IMR-90 (cell line): ENCODE data around the gene KLF17. TPM values are rescaled to one million over a fixed set of nuclear protein-coding genes. Genes with fewer than 3 reads are reported as not detected.

Source experiments
- ATAC-seq: fragments of 200-7000 bp; cut with Tn5 transposase; 2 replicates; pipeline ENCODE4 v1.9.1; 2020; ENCODE audit warnings: low read depth, mild to moderate bottlenecking, moderate library complexity
- BruUV-seq: library from RNA; stranded (reverse); fragments of 400-500 nt; replicated peaks from 2 replicates; lab custom pipeline; 2021; lab: Mats Ljungman, UMichigan
- CTCF ChIA-PET: fragments of 300-600 bp; formaldehyde crosslinking; extraction: SDS; loops from one replicate; lab custom pipeline; 2021; ENCODE audit warnings: antibody characterized with exemption; lab: Yijun Ruan, JAX
- POLR2A ChIA-PET: fragments of 300-600 bp; sonication (Branson Sonifier 250); formaldehyde crosslinking; loops from one replicate; lab custom pipeline; 2022; ENCODE audit warnings: antibody characterized with exemption; ENCODE audit not compliant: unreplicated experiment; lab: Charles Lee
- DNase-seq: peaks from one replicate; pipeline ENCODE4 v3.0.0; 2013
- H2AFZ ChIP-seq: replicated peaks from 2 replicates; pipeline ENCODE3; 2013; ENCODE audit warnings: low read length, mild to moderate bottlenecking; ENCODE audit not compliant: poor library complexity
- H2AK5ac ChIP-seq: 2 replicates; pipeline ENCODE4 v1.6.1; 2013; ENCODE audit warnings: low read depth, low read length, inconsistent platforms
- H2AK9ac ChIP-seq: replicated peaks from 2 replicates; pipeline ENCODE3; 2013; ENCODE audit warnings: mild to moderate bottlenecking, low read depth, low read length, moderate library complexity; ENCODE audit not compliant: poor library complexity
- H2BK120ac ChIP-seq: 2 replicates; pipeline ENCODE4 v1.6.1; 2013; ENCODE audit warnings: low read depth, low read length, inconsistent platforms
- H2BK15ac ChIP-seq: 3 replicates; pipeline ENCODE4 v1.6.1; 2013; ENCODE audit warnings: low read depth, low read length, inconsistent platforms
- H2BK20ac ChIP-seq: 2 replicates; pipeline ENCODE4 v1.6.1; 2013; ENCODE audit warnings: low read depth, mild to moderate bottlenecking, inconsistent platforms, low read length, moderate library complexity
- H2BK5ac ChIP-seq: 2 replicates; pipeline ENCODE4 v1.6.1; 2013; ENCODE audit warnings: mild to moderate bottlenecking, low read depth, low read length, inconsistent platforms; ENCODE audit not compliant: poor library complexity, severe bottlenecking
- H3K14ac ChIP-seq: replicated peaks from 2 replicates; pipeline ENCODE4 v1.6.1; 2013; ENCODE audit warnings: low read depth, low read length, inconsistent platforms
- H3K18ac ChIP-seq: 2 replicates; pipeline ENCODE4 v1.6.1; 2013; ENCODE audit warnings: low read depth, low read length, control low read depth
- H3K23ac ChIP-seq: 2 replicates; pipeline ENCODE4 v1.6.1; 2013; ENCODE audit warnings: low read depth, low read length, inconsistent platforms
- H3K27ac ChIP-seq: 2 replicates; pipeline ENCODE4 v1.5.1; 2013; ENCODE audit warnings: mild to moderate bottlenecking, control low read depth, low read length; ENCODE audit not compliant: insufficient read depth
- H3K27me3 ChIP-seq: 2 replicates; pipeline ENCODE4 v1.6.1; 2013; ENCODE audit warnings: low read length; ENCODE audit not compliant: control insufficient read depth, insufficient read depth
- H3K36me3 ChIP-seq: 2 replicates; pipeline ENCODE4 v1.6.1; 2013; ENCODE audit warnings: low read length, mixed read lengths; ENCODE audit not compliant: control insufficient read depth, insufficient read depth
- H3K4ac ChIP-seq: 2 replicates; pipeline ENCODE4 v1.6.1; 2013; ENCODE audit warnings: low read depth, low read length, inconsistent platforms
- H3K4me1 ChIP-seq: 2 replicates; pipeline ENCODE4 v1.6.1; 2013; ENCODE audit warnings: low read length, mixed read lengths; ENCODE audit not compliant: control insufficient read depth, insufficient read depth
- H3K4me2 ChIP-seq: 2 replicates; pipeline ENCODE4 v1.6.1; 2013; ENCODE audit warnings: low read depth, mild to moderate bottlenecking, control low read depth, low read length, moderate library complexity
- H3K4me3 ChIP-seq: 2 replicates; pipeline ENCODE4 v1.5.1; 2013; ENCODE audit warnings: low read depth, mild to moderate bottlenecking, control low read depth, low read length, moderate library complexity; ENCODE audit not compliant: insufficient read depth
- H3K56ac ChIP-seq: 2 replicates; pipeline ENCODE4 v1.6.1; 2013; ENCODE audit warnings: low read length, inconsistent platforms; ENCODE audit not compliant: insufficient read depth; ENCODE audit errors: extremely low read depth
- H3K79me1 ChIP-seq, 2 experiments: 2 replicates each; pipeline ENCODE4 v1.6.1; 2013; ENCODE audit warnings: low read length in 2 of 2, inconsistent platforms in 1 of 2, low read depth in 1 of 2
- H3K9ac ChIP-seq: 2 replicates; pipeline ENCODE4 v1.6.1; 2013; ENCODE audit warnings: low read depth, low read length, control low read depth
- H3K9me1 ChIP-seq: 2 replicates; pipeline ENCODE4 v1.6.1; 2013; ENCODE audit warnings: low read length, inconsistent platforms; ENCODE audit not compliant: insufficient read depth
- H3K9me3 ChIP-seq: 2 replicates; pipeline ENCODE4 v1.6.1; 2013; ENCODE audit warnings: low read length; ENCODE audit not compliant: control insufficient read depth, insufficient read depth
- H4K20me1 ChIP-seq: 2 replicates; pipeline ENCODE4 v1.6.1; 2013; ENCODE audit warnings: low read length, inconsistent platforms; ENCODE audit not compliant: insufficient read depth
- H4K5ac ChIP-seq: 2 replicates; pipeline ENCODE4 v1.6.1; 2013; ENCODE audit warnings: mild to moderate bottlenecking, low read depth, low read length, control low read depth
- H4K8ac ChIP-seq, 2 experiments: 2 replicates each; pipeline ENCODE4 v1.6.1; 2013; ENCODE audit warnings: low read depth in 2 of 2, low read length in 2 of 2, control low read depth in 1 of 2, inconsistent platforms in 1 of 2
- H4K91ac ChIP-seq: 2 replicates; pipeline ENCODE4 v1.6.1; 2013; ENCODE audit warnings: low read depth, low read length, inconsistent platforms; ENCODE audit not compliant: insufficient read depth
- CHD1 ChIP-seq: IDR thresholded peaks from 2 replicates; pipeline ENCODE4 v1.6.1; 2012; ENCODE audit warnings: low read depth, low read length, improper control_type of control experiment
- FOS ChIP-seq: fragments of 150-350 bp; IDR thresholded peaks from 2 replicates; pipeline ENCODE4 v1.6.1; 2016; ENCODE audit warnings: low read depth, low read length
- MAZ ChIP-seq: IDR thresholded peaks from 2 replicates; pipeline ENCODE4 v1.6.1; 2012; ENCODE audit warnings: low read depth, mild to moderate bottlenecking, low read length, improper control_type of control experiment, moderate library complexity, borderline replicate concordance
- MXI1 ChIP-seq: IDR thresholded peaks from 2 replicates; pipeline ENCODE4 v1.6.1; 2012; ENCODE audit warnings: low read depth, mild to moderate bottlenecking, low read length, moderate library complexity, borderline replicate concordance
- NFE2L2 ChIP-seq: fragments of 150-350 bp; IDR thresholded peaks from 2 replicates; pipeline ENCODE4 v1.6.1; 2016; ENCODE audit warnings: low read depth, mild to moderate bottlenecking, low read length
- POLR2A ChIP-seq: IDR thresholded peaks from 2 replicates; pipeline ENCODE4 v1.6.1; 2012; ENCODE audit warnings: mild to moderate bottlenecking, low read depth, low read length
- SMC3 ChIP-seq: fragments of 150-350 bp; IDR thresholded peaks from 2 replicates; pipeline ENCODE4 v1.6.1; 2016; ENCODE audit warnings: low read depth, mild to moderate bottlenecking, antibody characterized with exemption, low read length, moderate library complexity
- WGBS, 2 experiments: methylation state at CpG; one replicate each; pipeline versions ENCODE4 v1.1.5 to v1.1.7; 2013; ENCODE audit warnings: missing lambda C conversion rate in 2 of 2; ENCODE audit not compliant: insufficient read length in 1 of 2; ENCODE audit errors: extremely low coverage in 2 of 2; 5-methylcytosine and 5-hydroxymethylcytosine counted together
- dilution Hi-C: fragments of 300-500 bp; cut with HindIII; formaldehyde crosslinking; loops from one replicate; pipeline ENCODE4 v1.14.3; 2018; ENCODE audit warnings: low sequenced_read_pairs; ENCODE audit not compliant: unreplicated experiment
- in situ Hi-C: fragments of 300-500 bp; cut with MboI; formaldehyde crosslinking; loops from 3 replicates; pipeline ENCODE4 v1.14.3; 2019; ENCODE audit warnings: low sequenced_read_pairs, inconsistent platforms, mixed read lengths
- intact Hi-C: fragments of 100-400 bp; cut with micrococcal nuclease; formaldehyde crosslinking; loops from 2 replicates; pipeline ENCODE4 v1.10.0; 2022
- polyA plus RNA-seq, 3 experiments: library from polyadenylated mRNA; depleted of rRNA; stranded (reverse); fragments of >200 nt; gene quantifications; 2 replicates each; pipeline ENCODE4 v1.2.3, GENCODE V29; 2012; ENCODE audit warnings: low replicate concordance in 1 of 3
- total RNA-seq: library from RNA; depleted of rRNA; stranded (reverse); fragments of >200 nt; gene quantifications from 2 replicates; pipeline ENCODE4 v1.2.3, GENCODE V29; 2012
- TF ChIP-seq, protein P1 (sequence below): fragments of 150-350 bp; IDR thresholded peaks from 2 replicates; pipeline ENCODE4 v1.6.1; 2017; ENCODE audit warnings: mild to moderate bottlenecking, antibody characterized with exemption, low read length, low read depth

Gene KLF17
- total and polyA plus RNA-seq, 2 of the 4 experiments (the other 2 are of a cell fraction): 0.17 to 0.36 TPM

DNA sequence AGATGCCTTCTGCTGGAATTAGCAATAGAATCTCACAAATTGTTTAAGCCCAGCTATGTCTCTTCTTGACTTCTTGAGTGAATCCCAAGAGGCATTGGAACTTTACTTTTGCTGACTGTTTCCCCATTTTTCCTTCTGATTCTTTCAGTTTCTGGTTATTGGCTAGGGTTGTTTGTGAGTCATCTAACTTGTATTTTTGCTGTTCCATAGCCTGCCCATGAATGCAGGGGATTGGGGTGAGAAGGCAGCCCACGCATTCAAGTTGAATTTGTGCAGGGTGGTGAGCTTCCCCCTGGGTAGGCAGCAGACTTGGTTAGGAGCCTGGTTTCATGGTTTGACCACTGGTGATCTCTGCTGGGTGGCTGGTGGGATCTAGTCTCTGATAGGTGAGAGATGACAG is 10.4 kb upstream of the KLF17 start:
- no CpG with 5 or more reads among the region's 1 CpG for WGBS, 2 experiments
- no peak overlapping the region for H3K4me3 ChIP-seq
- H4K5ac ChIP-seq: no peak overlapping the region
- no peak overlapping the region for H2BK5ac ChIP-seq
- H2AFZ ChIP-seq: peak overlapping the region; percentile 55
- H2AK9ac ChIP-seq: no peak overlapping the region
- H2BK120ac ChIP-seq: no peak overlapping the region
- H3K56ac ChIP-seq: no peak overlapping the region
- no peak overlapping the region for H2BK15ac ChIP-seq
- no peak overlapping the region for H4K8ac ChIP-seq
- H3K9ac ChIP-seq: no peak overlapping the region
- in situ Hi-C loops: no loop called here
- TF ChIP-seq SMC3 (no peak), NFE2L2 (no peak), CHD1 (no peak), MXI1 (no peak), POLR2A (no peak), FOS (no peak; the same call in 1 of the 2 replicates), MAZ (no peak)
- TF ChIP-seq, protein P1, sequence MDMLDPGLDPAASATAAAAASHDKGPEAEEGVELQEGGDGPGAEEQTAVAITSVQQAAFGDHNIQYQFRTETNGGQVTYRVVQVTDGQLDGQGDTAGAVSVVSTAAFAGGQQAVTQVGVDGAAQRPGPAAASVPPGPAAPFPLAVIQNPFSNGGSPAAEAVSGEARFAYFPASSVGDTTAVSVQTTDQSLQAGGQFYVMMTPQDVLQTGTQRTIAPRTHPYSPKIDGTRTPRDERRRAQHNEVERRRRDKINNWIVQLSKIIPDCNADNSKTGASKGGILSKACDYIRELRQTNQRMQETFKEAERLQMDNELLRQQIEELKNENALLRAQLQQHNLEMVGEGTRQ: no peak
- dilution Hi-C loops: no loop called here
- no peaks in the 10 kb centered on the region for H3K4me1 ChIP-seq
- no peak overlapping the region for H3K4ac ChIP-seq
- 0 out of 2 replicates have a peak overlapping the region, but pooled peaks have one; percentile 3 for H3K14ac ChIP-seq
- no peak overlapping the region for H4K91ac ChIP-seq
- H3K36me3 ChIP-seq: no peaks in the 10 kb centered on the region
- H3K23ac ChIP-seq: no peak overlapping the region
- no peak overlapping the region for H2AK5ac ChIP-seq
- ChIA-PET POLR2A (interaction anchor here (1.1 kb wide), 1 partner anchor 104 kb away, joined by 3 read pairs; no protein-coding TSS in a partner anchor), CTCF (interaction anchor here (1.0 to 1.1 kb wide), 2 partner anchors 60 to 566 kb away, joined by 3 read pairs; partner anchors contain the start of genes ARMH1 and TMEM53)
- H3K9me1 ChIP-seq: no peaks in the 10 kb centered on the region
- intact Hi-C loops: no loop called here
- no peaks in the 10 kb centered on the region for H3K79me1 ChIP-seq
- no peaks in the 10 kb centered on the region; the same call in 1 of the 2 replicates for H3K27me3 ChIP-seq
- no peak overlapping the region for H3K27ac ChIP-seq
- H4K20me1 ChIP-seq: no peaks in the 10 kb centered on the region
- no peak overlapping the region for H3K18ac ChIP-seq
- no peak overlapping the region for H2BK20ac ChIP-seq
- H3K4me2 ChIP-seq: no peak overlapping the region
- peak; percentile 67 for DNase-seq
- no peaks in the 10 kb centered on the region for H3K9me3 ChIP-seq
- ATAC-seq: peak; percentile 79
- BruUV-seq: no TSS peak
